Astrocyte of the hippocampus (primary cell): Measurements from ENCODE around the gene SLC16A2.
A peak's percentile ranks its signal among the peaks of the same experiment; 100 is the strongest.
"Not testable (repeated sequence)": the region's sequence is repeated elsewhere in the genome, so short reads cannot be mapped to it uniquely, and the experiment has no call there.

Experiments
- DNase-seq: peaks from one replicate; pipeline ENCODE4 v3.0.0; 2011; ENCODE audit warnings: low read depth, low spot score

SLC16A2 gene

DNA sequence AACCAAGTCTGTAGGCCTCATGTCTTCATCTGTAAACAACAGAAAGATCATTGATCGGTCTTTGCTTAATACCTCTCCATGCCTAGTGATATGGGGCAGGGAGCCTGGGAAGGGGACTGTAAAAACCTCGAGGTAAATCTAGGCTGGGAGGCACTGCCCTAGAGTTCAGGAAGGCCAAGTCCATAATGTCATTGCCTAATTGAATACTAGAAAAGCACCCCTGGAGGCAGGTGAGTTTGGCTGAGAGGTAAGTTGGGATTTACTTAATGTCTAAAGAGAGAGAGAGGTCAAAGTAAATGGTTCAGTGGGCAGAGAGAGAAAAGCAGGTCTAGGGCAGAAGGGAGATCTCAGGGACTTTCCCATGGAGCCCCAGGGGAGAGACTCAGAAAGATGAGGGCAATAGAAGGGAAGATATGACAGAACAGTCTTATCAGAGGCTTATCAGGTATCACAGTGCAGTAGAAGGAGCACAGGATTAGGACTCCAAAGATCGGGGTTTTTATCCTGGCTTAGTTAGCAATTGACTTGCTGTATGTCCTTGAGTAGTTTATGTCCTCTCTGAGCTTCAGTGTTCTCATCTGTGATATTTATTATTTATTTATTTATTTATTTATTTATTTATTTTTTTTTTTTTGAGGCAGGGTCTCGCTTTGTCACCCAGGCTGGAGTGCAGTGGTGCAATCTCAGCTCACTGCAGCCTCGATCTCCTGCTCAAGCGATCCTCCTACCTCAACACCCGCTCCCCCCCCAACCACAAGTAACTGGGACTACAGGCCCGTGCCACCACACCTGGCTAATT is 85.2 kb downstream of the SLC16A2 start:
- DNase-seq = no peak

DNA sequence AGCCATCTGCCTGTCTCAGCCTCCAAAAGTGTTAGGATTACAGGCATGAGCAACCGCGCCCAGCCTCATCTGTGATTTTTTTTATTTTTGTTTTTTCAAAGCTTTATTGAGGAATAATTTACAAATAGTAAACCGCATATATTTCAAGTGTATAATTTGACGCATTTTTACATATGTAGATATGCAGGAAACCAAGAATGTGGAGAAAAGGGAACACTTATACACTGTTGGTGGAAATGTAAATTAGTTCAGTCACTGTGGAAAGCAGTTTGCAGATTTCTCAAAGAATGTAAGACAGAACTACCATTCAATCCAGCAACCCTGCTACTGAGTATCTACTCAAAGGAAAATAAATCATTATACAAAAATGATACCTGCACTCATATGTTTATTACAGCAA is 85.9 kb downstream of the SLC16A2 start:
- DNase-seq = no peak

DNA sequence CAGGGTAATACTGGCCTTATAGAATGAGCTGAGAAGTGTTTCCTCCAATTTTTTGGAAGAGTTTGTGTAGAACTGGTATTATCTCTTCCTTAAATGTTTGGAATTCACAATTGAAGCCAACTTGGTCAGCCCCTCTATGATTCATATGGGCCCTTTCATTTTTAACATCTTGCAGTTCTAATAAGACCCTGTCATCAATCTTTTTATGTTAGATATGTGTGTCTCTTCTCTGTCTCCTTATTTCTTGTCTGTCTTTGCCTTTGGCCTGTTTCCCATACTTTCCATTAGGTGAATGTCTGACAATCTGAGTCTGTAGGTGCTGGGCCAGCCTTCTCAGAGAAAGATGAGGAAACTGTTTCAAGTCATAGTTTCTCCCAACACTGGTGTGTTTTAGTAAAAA is 88.7 kb downstream of the SLC16A2 start:
- DNase-seq = no peak

DNA sequence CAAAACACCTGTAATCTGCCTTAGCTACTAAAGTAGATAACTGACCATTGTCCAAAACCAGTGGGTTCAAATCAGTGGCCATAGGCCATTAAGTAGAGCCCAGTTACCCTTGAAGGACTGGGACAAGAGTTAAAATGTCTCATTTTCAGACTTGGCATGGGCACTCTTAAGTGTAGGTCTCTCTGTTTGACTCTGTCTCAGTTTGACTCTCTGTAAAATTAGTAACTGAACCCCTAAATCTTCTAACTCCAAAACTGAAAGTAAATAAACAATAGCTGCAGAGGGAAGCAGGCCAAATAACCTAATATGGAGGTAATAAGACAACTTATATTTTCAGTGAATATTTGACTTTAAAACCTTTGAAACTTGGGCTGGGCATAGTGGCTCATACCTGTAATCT is 89.1 kb downstream of the SLC16A2 start:
- DNase-seq = no peak

DNA sequence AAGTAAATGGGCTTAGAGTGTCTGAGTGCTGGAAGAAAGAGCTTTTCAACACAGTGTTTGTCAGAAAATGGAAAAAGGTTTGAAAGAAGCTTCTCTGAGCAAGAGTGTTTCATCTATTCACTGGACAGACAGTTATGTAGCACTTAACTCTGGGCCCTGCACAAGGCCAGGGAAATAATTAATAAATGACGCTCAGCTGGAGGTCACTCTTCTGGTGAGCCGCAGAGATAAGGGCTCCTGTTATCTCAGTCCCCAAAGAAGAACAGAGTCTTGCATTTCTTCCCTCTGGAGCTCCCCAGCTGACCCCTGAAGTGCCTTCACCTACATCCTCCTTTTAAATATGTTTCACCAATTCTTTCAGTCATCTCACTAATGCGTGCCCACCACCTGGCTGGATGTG is 90.4 kb downstream of the SLC16A2 start:
- DNase-seq = no peak

DNA sequence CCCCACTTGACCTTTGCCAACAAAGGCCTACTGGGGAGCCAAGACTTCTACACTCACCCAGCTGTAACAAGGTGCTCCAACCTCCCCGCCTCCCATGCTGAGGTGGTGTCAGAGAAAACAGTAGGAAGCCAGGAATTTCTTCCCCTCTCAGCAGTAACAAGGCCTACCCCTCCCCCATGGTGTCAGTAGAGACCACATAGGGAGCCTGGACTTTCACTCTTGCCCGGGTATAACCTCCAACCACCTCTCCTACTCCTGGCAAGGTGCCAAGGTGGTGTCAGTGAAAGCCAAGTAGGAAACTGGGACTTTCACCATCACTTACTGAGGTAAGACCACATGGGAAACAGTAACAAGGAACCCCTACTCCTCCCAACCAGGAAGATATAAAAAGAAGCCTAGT is 93.1 kb downstream of the SLC16A2 start:
- no peak for DNase-seq

DNA sequence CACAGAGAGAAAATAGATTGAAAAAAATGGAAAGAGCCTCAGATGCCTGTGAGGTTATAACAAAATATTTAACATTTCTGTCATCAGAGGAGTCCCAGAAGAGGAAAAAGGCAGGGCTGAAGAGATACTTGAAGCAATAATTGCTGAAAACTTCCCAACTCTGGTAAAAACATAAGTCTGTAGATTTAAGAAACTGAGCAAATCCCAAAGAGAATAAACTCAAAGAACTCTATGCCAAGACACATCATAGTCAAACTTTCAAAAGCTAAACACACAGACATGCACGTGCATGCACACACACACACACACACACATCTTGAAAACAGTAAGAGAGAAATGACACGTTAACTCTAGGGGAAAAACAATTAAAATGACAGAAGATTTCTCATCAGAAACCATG is 94.1 kb downstream of the SLC16A2 start:
- no peak for DNase-seq

DNA sequence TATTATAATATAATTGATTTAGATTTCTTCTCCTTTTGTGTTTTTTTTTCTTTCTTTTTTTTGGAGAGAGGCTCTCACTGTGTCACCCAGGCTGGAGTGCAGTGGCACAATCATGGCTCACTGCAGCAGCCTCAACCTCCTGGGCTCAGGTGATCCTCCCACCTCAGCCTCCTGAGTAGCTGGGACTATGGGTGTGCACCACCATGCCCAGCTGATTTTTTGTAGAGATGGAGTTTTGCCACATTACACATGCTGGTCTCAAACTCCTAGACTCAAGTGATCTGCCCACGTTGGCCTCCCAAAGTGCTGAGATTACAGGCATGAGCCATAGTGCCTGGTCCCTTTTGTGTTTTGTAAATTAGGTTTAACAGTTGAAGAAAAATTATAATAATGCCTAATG is 94.7 kb downstream of the SLC16A2 start:
- not testable (repeated sequence) for DNase-seq

DNA sequence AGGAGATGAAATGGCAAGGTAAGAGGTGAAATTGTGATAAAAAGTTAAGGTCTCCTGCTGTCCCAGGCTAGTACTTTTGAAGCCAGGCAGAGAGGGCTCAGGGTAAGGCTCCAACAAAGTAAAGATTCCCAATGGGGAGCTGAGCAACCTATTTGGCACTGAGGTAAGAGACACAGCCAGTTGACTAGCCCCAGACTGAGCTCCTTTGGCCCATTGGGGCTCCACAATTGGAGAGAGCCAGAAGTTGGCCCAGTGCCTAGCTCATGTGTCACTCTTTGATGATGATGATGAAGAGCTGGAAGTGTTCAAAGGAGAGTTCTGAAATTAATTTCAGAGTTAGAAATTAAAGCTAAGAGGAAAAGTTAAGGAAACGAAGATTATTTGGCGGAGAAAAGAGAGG is 98.6 kb downstream of the SLC16A2 start:
- DNase-seq = no peak

DNA sequence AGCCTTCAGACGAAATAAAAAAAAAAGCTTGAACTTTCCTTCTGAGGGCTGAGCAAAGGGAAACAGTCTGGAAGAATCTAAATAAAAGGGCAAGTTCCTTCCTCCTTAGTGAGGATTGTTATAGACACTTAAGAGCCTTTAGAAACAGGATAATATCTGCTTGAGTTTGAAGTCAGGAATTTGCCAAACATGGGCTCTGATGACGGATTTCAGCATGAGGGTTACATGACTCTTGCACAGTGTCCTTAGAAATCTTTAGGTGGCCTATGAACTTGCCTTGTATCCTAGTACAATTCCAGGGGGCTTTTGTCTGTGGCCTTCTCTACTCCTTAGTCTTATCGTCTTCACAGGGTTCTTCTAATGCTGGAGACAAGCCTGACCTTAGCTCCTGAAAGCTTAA is 99.0 kb downstream of the SLC16A2 start:
- no peak for DNase-seq

DNA sequence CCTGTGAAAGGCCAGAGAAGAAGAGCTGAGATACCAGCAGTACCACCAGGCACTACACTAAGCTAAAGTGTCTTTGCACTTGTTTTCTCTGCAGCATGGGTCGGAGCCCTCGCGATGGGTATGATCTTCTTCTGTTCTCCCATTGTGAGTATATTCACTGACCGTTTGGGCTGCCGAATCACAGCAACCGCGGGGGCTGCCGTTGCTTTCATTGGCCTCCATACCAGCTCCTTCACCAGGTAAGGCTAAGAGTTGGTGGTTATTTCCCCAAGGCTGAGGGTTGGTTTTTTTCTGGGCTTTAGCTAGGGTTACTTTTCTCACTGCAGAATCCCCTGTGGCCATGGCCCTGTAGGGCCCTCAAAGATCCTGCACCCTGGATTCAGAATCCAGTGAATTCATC is 99.6 kb downstream of the SLC16A2 start:
- DNase-seq = no peak

DNA sequence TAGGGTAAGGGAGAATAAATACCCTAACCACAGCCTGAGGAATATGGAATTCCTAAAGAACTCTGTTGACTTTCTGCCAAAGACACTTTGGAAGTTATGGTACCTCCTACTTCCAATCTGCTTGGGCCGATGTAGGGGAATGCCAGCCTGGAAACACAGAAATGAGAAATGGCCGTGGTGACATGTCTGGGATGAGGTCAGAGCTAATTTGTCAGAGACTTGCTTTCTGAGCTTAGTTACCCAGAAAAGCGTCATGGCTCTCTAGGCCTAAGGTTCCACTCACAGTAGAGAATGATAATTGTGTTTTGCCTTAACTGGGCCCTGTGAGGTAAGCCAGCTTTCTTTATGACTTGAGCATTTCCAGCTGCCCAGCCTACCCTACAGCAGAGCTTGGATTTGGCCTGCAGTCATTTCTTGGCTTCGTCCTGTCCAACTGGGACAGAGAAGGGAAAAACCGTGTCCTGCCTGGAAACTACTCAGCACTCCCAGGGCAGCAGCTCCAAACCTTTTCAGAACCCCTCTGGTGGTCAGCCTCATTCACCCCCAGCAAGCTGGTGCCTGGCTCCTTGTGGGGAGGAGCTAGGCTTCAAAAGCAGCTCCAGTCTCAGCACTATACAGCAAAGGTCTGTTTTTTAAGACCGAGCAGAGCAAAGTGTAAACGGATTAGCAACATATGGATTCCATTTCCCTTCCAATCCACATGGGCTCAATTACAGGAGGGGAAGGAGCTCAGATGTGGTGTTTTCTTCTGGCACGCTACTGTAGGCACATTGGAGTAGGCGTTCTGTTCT is 100.9 kb downstream of the SLC16A2 start:
- peak; percentile 59 for DNase-seq

DNA sequence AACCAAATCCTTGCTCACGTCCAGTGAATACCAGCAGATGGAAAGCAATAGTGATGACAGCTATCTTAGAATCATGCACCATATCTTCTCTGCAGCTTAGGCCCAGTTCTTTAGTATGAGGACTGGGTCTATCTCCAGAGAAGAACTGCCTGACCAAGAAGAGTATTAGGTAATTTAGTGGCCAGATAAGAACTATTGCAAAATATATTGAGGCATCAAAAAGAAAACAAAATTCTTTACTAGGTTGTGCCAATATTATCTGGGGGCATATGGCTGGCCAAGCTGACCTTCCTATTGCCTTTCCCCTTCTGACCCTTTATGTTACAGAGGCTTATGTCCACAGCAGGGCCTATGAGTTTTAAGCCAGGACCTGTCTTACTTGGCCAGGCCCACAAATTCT is 101.9 kb downstream of the SLC16A2 start:
- no peak for DNase-seq

DNA sequence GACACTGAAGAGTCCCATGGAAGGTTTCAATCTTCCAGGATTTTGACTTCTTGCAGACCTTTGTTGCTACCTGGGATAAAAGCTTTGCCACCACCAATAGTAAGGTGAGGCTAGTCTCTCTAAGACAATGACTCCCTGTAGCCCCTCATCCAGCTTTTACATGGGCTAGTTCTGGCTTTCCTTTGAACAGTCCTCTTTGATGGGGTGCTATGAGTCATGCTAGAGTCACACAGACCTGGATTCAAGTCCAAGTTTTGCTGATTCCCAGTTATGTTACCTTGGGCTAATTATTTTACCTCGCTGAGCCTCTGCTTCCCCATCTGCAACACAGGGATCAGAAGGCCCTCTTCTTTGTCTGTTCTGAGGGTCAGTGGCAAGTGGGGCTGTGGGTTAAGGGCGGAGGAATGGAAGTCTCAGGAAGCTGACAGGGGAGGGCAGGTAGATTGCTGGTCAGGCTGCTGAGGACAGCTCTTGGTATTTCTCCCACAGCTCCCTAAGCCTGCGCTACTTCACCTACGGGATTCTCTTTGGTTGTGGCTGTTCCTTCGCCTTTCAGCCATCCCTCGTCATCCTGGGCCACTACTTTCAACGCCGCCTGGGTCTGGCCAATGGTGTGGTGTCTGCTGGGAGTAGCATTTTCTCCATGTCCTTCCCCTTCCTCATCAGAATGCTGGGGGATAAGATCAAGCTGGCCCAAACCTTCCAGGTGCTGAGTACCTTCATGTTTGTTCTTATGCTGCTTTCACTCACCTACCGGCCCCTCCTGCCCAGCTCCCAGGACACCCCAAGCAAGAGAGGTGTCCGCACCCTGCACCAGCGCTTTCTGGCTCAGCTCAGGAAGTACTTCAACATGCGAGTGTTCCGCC is 102.8 kb downstream of the SLC16A2 start:
- DNase-seq = no peak

DNA sequence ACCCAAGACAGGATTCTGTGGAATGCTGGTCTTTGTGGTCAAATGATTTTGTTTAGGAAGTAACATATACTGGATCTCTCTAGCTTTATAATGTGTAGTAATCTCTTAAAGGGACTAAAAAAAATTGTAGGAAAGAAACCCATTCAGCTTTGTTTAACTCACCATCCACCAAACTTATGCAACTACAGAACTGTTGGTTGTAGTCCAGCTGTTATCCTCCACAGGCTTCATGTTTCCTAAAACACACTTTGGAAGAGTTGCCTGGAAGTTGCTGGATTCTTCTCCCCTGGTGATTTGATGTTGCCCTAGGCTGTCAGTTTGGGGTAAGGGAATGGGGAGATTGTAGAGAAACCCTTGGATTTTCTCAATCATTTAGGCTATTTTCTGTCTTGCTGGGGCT is 103.8 kb downstream of the SLC16A2 start:
- no peak for DNase-seq

DNA sequence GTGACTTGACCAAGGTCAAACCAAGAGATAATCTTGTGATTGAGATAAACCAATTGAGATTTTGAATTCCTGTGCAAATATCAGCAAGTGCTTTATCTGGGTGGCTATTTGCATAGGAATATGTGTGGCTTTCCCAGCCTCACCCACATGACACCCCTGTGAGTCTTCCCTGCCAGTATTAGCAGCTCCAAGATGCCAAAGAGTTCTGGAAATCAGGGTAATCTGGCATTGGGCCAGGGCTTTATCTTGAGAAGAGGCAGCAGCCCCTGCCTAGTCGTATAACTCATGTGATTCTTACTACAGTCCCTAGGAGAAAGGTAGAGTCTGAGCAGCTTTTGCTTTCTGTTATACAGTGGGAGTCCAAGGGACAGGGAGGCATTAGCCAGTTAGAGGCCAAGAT is 105.5 kb downstream of the SLC16A2 start:
- no peak for DNase-seq

DNA sequence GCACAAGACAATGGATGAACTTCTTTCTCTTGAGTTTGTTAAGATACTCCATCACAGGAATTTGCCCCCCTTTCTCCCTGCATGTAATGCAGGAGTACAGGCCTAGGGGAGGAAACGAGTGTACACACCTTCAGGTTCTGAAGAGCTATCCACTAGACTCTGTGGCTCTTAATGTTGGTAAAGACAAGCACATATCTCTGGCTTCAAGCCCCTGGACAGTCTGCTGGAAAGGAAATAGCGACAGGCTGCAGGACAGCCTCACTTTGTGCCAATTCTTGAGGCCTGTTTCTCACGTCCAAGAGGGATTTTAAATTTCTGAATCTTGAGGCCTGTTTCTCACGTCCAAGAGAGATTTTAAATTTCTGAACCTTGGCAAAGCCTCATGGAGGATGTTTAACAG is 106.1 kb downstream of the SLC16A2 start:
- DNase-seq = no peak

DNA sequence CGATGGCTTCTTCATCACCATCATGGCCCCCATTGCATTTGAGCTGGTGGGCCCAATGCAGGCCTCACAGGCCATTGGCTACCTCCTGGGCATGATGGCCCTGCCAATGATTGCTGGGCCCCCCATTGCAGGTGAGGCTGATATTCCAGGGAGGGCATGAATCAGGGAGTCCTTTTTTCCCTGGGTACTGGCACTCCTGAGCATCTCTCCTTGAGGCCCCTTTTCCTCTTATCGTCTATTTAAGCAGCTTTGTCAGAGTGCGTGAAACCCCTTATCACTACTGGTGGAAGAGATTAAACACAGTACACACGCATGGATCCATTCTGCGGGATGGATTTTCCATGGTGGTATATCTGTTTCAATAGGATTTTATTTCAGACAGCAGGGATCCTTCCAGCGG is 108.0 kb downstream of the SLC16A2 start:
- no peak for DNase-seq

DNA sequence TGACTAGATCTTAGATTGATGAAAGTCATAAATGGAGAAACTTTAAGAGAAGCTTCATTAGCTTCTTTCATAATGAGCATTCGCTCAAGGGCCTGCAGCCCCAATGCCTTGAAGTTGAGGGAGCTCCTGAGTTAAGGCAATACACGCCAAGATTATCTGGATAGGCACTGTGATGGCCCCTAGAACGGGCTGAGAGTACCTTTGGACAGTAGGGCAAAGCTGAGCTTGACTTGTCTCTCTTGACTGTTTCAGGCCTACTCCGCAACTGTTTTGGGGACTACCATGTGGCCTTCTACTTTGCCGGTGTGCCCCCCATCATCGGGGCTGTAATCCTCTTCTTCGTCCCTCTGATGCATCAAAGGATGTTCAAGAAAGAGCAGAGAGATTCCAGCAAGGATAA is 109.8 kb downstream of the SLC16A2 start:
- no peak for DNase-seq

DNA sequence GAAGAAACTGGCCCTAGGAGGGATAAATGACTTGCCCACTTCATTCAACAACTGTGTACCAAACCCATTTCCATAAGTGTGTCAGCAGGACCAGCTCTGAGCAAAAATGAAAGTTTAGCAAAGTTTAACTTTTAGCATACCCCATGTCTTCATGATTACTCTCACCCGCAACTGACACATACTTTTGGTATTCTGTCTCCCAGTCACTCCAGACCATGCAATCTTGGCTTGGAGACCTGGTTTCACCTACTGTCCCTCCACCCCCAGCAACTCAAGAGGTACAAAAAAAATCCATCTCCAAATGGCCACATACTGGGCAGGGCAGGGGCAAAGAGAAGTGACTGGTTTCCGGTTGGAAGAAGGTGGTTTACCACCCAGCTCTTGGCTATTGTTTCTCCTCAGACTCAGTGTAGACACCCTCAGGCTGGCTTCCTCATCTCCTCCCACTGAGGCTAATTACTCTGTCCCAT is 113.3 kb downstream of the SLC16A2 start:
- peak; percentile 49 for DNase-seq

DNA sequence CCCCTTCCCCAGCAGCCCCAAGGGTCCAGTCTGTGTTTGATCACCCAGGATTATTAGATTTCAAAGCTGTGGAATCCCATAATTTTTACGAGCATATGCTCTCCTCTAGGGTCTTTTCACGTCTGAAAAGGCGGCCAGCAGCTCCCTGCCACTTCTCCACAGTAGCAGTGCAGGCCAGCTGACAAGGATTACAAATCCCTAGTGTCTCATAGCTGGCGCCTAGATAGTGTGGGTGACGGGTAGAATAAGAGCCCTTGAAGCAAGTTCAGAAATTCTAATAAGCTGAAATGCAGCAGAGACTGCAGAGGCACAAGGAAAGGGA is 113.8 kb downstream of the SLC16A2 start:
- no peak for DNase-seq

DNA sequence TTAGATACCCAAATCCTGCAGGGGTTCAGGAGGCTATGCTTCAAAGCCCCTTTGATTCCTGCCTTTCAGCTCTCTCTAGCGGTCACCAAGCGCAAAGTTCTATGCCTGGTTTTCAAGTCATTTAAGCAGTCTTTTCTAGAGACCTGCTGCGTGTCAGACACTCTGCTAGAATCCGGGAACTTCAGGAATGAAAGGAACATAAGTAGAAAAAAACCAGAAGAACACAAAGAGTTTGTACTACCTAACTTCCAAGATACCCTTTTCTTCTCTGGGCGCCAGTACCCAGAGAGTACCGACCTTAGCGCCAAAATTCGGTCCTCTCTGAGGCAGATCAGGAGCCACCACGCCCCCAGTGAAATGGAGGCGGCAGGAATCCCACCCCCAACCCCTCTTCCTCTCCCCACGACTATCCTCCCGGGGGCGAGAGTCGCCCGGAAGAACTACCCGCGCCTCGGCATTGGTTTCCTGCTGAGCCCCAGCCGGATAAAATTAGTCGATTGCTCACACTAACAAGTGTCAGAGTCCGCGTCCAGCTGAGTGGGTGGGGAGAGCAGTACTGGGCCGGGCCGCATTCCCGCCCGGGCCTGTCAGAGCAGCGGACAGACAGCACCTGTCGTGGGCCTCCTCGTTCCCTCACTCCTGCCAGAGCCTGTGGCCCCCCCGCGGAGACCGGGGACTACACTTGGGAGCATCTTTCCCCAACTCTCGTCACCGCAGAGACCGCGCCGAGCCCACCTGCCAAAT is 114.3 kb downstream of the SLC16A2 start:
- peak; percentile 65 for DNase-seq
